ENCODE results near the gene DLEC1. TPM values are rescaled to one million over a fixed set of nuclear protein-coding genes. Genes with fewer than 3 reads are reported as not detected.

DLEC1 gene
- total and polyA plus RNA-seq, 4 experiments from 2014 or later, result 0.49 to 15.1 (median 7.3) TPM

GRCh38 chr3:37997342-37997741 lies 41.7 kb upstream of the DLEC1 start:
- Mint-ChIP-seq H3K36me3 (peaks cover 20 to 46% of the 10 kb centered on the region in 2 donors), H3K27ac (peak overlapping the region in 4 of 7 donors; percentile 87 to 97 (median 93)), H3K4me1 (peaks cover 53 to 78% (median 63%) of the 10 kb centered on the region in 4 donors), H3K27me3 (no peaks in the 10 kb centered on the region), H3K4me3 (peak overlapping the region in 2 of 8 donors; percentile 29 to 90), H3K9me3 (no peaks in the 10 kb centered on the region)
- CTCF ChIA-PET (ENCODE audit: partially characterized antibody), result interaction anchor here (0.9 to 3.2 kb wide), 13 partner anchors 9 to 524 kb away, joined by 3 to 12 read pairs (median 5); partner anchors contain the start of gene OXSR1
- Histone ChIP-seq H3K9me3 (ENCODE audit: control insufficient read depth in 1 of 2, low read length in 2 of 2) (no peaks in the 10 kb centered on the region), H3K36me3 (ENCODE audit: insufficient read depth, low read length) (peaks cover 15% of the 10 kb centered on the region), H3K27me3 (ENCODE audit: insufficient read depth, low read length) (no peaks in the 10 kb centered on the region), H3K4me3 (ENCODE audit: low read length in 2 of 2) (no peak overlapping the region), H3K27ac (ENCODE audit: low read depth, low read length) (no peak overlapping the region), H3K4me1 (ENCODE audit: insufficient read depth, low read length) (peaks cover 60% of the 10 kb centered on the region)
- intact Hi-C loops (cut with micrococcal nuclease), result no loop called here
- peak in 1 of 5 donors; percentile 25 for DNase-seq
- POLR2A ChIA-PET (ENCODE audit: partially characterized antibody), result interaction anchor here (0.8 to 2.9 kb wide), 4 partner anchors 12 to 140 kb away, joined by 3 to 14 read pairs (median 5); partner anchors contain the start of gene ACAA1

GRCh38 chr3:37997791-37998370 lies 41.1 kb upstream of the DLEC1 start:
- H3K27me3 Mint-ChIP-seq, result no peaks in the 10 kb centered on the region
- ChIA-PET CTCF (ENCODE audit: partially characterized antibody) (interaction anchor here (1.0 to 3.2 kb wide), 4 partner anchors 10 to 143 kb away, joined by 3 to 12 read pairs (median 9); no protein-coding TSS in a partner anchor), POLR2A (ENCODE audit: partially characterized antibody) (interaction anchor here (0.6 to 2.9 kb wide), 2 partner anchors 16 to 23 kb away, joined by 3 to 14 read pairs; no protein-coding TSS in a partner anchor)
- no peaks in the 10 kb centered on the region for H3K27me3 ChIP-seq (ENCODE audit: insufficient read depth, low read length)
- peak overlapping the region in 1 of 2 donors; percentile 48 for H3K4me3 ChIP-seq (ENCODE audit: low read length in 2 of 2)
- intact Hi-C loops (cut with micrococcal nuclease), result no loop called here
- H3K9me3 ChIP-seq (ENCODE audit: control insufficient read depth in 1 of 2, low read length in 2 of 2), result no peaks in the 10 kb centered on the region
- H3K4me1 ChIP-seq (ENCODE audit: insufficient read depth, low read length), result peaks cover 60% of the 10 kb centered on the region
- H3K4me3 Mint-ChIP-seq, result peak overlapping the region in 3 of 8 donors; percentile 77 to 84 (median 83)
- peak in 1 of 5 donors; percentile 31 for DNase-seq
- H3K27ac Mint-ChIP-seq, result peak overlapping the region; percentile 87 to 97 (median 96)
- H3K36me3 Mint-ChIP-seq, result peaks cover 20 to 47% of the 10 kb centered on the region in 2 donors
- H3K9me3 Mint-ChIP-seq, result no peaks in the 10 kb centered on the region
- H3K36me3 ChIP-seq (ENCODE audit: insufficient read depth, low read length), result peaks cover 19% of the 10 kb centered on the region
- H3K4me1 Mint-ChIP-seq, result peaks cover 53 to 76% (median 62%) of the 10 kb centered on the region in 4 donors
- peak overlapping the region; percentile 84 for H3K27ac ChIP-seq (ENCODE audit: low read depth, low read length)

DNA sequence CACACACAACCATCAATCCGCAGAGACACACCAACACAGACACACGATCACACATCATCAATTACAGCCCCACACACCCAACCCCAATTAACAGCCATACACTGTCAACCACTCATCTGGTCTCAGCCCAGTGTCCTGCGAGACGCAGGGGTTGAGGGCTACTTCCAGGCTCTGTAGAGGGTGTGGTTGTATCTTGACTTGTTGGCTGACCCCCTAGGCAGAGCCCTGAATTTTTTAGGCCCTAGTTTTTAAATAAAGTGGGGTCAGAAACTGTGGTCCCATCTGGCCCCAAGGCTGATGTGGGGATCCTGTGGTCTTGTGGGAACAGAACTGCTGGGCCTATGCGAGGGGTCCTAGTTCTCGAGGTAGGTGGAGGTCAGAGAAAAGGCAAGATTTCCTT lies 39.2 kb upstream of the DLEC1 start:
- peak in 1 of 5 donors; percentile 19 for DNase-seq
- Histone ChIP-seq H3K36me3 (ENCODE audit: insufficient read depth, low read length) (peaks cover 19% of the 10 kb centered on the region), H3K27me3 (ENCODE audit: insufficient read depth, low read length) (no peaks in the 10 kb centered on the region), H3K4me3 (ENCODE audit: low read length in 2 of 2) (no peak overlapping the region), H3K9me3 (ENCODE audit: control insufficient read depth in 1 of 2, low read length in 2 of 2) (no peaks in the 10 kb centered on the region), H3K27ac (ENCODE audit: low read depth, low read length) (no peak overlapping the region), H3K4me1 (ENCODE audit: insufficient read depth, low read length) (peaks cover 50% of the 10 kb centered on the region)
- H3K27me3 Mint-ChIP-seq, result no peaks in the 10 kb centered on the region
- H3K27ac Mint-ChIP-seq, result peak overlapping the region; percentile 74 to 97 (median 87)
- peaks cover 24 to 50% of the 10 kb centered on the region in 2 donors for H3K36me3 Mint-ChIP-seq
- CTCF ChIA-PET (ENCODE audit: partially characterized antibody), result no interaction called here
- H3K9me3 Mint-ChIP-seq, result no peaks in the 10 kb centered on the region
- intact Hi-C loops (cut with micrococcal nuclease), result no loop called here
- H3K4me3 Mint-ChIP-seq, result peak overlapping the region in 4 of 8 donors; percentile 2 to 65 (median 21)
- POLR2A ChIA-PET (ENCODE audit: partially characterized antibody), result no interaction called here
- peaks cover 45 to 72% (median 59%) of the 10 kb centered on the region in 4 donors for H3K4me1 Mint-ChIP-seq

DNA sequence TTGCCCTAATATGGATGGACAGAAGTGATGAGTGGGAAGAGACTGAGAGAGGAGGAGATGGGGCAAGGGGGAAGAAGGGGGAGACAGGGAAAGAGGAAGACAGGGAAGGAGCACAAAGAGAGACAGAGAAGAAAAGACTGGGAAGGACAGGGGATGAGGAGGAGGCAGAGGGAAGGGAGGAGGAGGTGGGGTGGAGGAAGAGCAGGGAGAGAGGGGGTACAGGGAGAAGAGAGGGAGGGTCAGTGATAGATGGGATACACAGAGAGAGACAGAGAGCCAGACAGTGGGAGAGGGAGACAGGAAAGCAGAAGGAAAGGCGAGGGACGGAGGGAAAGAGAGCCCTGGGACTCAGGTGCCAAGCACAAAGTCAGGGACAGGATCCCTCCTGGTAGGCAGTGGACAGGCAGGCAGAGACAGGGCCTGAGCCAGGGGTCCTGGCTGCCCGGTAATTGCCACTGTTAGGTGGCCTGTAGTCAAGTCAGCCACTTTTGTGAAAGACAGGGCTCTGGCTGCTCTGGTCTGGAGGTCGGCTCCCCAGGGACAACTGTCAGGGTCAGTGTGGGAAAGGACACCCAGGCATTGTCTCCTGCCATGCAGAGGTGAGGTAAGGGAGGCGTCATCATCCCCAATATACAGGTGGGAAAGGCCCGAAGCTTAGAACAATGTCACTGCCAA lies 38.6 kb upstream of the DLEC1 start:
- peaks cover 19% of the 10 kb centered on the region for H3K36me3 ChIP-seq (ENCODE audit: insufficient read depth, low read length)
- H3K27me3 Mint-ChIP-seq, result no peaks in the 10 kb centered on the region
- H3K36me3 Mint-ChIP-seq, result peaks cover 27 to 51% of the 10 kb centered on the region in 2 donors
- H3K4me3 ChIP-seq (ENCODE audit: low read length in 2 of 2), result no peak overlapping the region
- CTCF ChIA-PET (ENCODE audit: partially characterized antibody), result interaction anchor here (7.8 kb wide), 1 partner anchor 29 kb away, joined by 146 read pairs; no protein-coding TSS in a partner anchor
- peaks cover 40 to 72% (median 57%) of the 10 kb centered on the region in 4 donors for H3K4me1 Mint-ChIP-seq
- H3K9me3 ChIP-seq (ENCODE audit: control insufficient read depth in 1 of 2, low read length in 2 of 2), result no peaks in the 10 kb centered on the region
- H3K27me3 ChIP-seq (ENCODE audit: insufficient read depth, low read length), result no peaks in the 10 kb centered on the region
- intact Hi-C loops (cut with micrococcal nuclease), result no loop called here
- H3K9me3 Mint-ChIP-seq, result no peaks in the 10 kb centered on the region
- DNase-seq, result peak in 1 of 5 donors; percentile 21
- H3K27ac ChIP-seq (ENCODE audit: low read depth, low read length), result no peak overlapping the region
- POLR2A ChIA-PET (ENCODE audit: partially characterized antibody), result interaction anchor here (1.1 to 2.2 kb wide), 4 partner anchors 9 to 39 kb away, joined by 3 to 11 read pairs (median 6); partner anchors contain the start of gene DLEC1
- H3K4me3 Mint-ChIP-seq, result peak overlapping the region in 2 of 8 donors; percentile 39 to 70
- H3K27ac Mint-ChIP-seq, result peak overlapping the region; percentile 74 to 87 (median 79)
- H3K4me1 ChIP-seq (ENCODE audit: insufficient read depth, low read length), result peaks cover 44% of the 10 kb centered on the region

- intact Hi-C loops (cut with micrococcal nuclease), result no loop called here
- no peaks in the 10 kb centered on the region for H3K9me3 Mint-ChIP-seq
- H3K9me3 ChIP-seq (ENCODE audit: control insufficient read depth in 1 of 2, low read length in 2 of 2), result no peaks in the 10 kb centered on the region
- H3K36me3 ChIP-seq (ENCODE audit: insufficient read depth, low read length), result peaks cover 22% of the 10 kb centered on the region
- peaks cover 34 to 68% (median 52%) of the 10 kb centered on the region in 4 donors for H3K4me1 Mint-ChIP-seq
- no peaks in the 10 kb centered on the region for H3K27me3 Mint-ChIP-seq
- H3K36me3 Mint-ChIP-seq, result peaks cover 20 to 49% of the 10 kb centered on the region in 2 donors
- no peak overlapping the region for H3K4me3 Mint-ChIP-seq
- ChIA-PET POLR2A (ENCODE audit: partially characterized antibody) (interaction anchor here (0.8 to 2.2 kb wide), 6 partner anchors 9 to 164 kb away, joined by 3 to 11 read pairs (median 4); partner anchors contain the start of genes DLEC1 and OXSR1), CTCF (ENCODE audit: partially characterized antibody) (interaction anchor here (1.3 to 7.8 kb wide), 3 partner anchors 12 to 39 kb away, joined by 3 to 146 read pairs (median 66); partner anchors contain the start of gene DLEC1)
- peaks cover 38% of the 10 kb centered on the region for H3K4me1 ChIP-seq (ENCODE audit: insufficient read depth, low read length)
- H3K27ac Mint-ChIP-seq, result peak overlapping the region in 4 of 7 donors; percentile 6 to 62 (median 30)
- no peaks in the 10 kb centered on the region for H3K27me3 ChIP-seq (ENCODE audit: insufficient read depth, low read length)
- no peak overlapping the region for H3K4me3 ChIP-seq (ENCODE audit: low read length in 2 of 2)
- no peak overlapping the region for H3K27ac ChIP-seq (ENCODE audit: low read depth, low read length)
- peak in 1 of 5 donors; percentile 37 for DNase-seq
Measured at GRCh38 chr3:38000965-38001455, 38.0 kb upstream of the DLEC1 start.

DNA sequence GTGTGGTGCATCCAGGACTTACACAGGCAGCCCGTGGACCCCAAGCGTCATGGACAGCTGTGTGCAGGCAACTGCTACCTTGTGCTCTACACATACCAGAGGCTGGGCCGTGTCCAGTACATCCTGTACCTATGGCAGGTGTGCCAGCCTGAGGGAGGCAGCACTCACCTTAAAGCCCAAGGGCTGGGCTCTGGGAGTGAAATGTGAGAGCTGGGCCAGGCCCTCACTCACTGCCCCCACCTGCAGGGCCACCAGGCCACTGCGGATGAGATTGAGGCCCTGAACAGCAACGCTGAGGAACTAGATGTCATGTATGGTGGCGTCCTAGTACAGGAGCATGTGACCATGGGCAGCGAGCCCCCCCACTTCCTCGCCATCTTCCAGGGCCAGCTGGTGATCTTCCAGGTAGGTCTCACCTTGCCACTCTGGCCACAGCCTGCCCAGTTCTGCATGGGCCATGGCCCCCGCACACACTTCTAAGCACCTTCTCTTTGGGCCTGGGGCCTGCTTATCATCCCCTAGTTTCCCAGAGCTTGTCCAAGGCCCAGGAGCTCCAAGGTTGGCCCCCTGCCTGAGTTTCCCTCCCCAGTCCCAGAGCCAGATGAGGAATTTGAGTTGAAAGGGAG lies 37.4 kb upstream of the DLEC1 start:
- no peaks in the 10 kb centered on the region for H3K9me3 Mint-ChIP-seq
- intact Hi-C loops (cut with micrococcal nuclease), result no loop called here
- Histone ChIP-seq H3K9me3 (ENCODE audit: control insufficient read depth in 1 of 2, low read length in 2 of 2) (no peaks in the 10 kb centered on the region), H3K36me3 (ENCODE audit: insufficient read depth, low read length) (peaks cover 25% of the 10 kb centered on the region), H3K4me3 (ENCODE audit: low read length in 2 of 2) (no peak overlapping the region), H3K27me3 (ENCODE audit: insufficient read depth, low read length) (no peaks in the 10 kb centered on the region), H3K4me1 (ENCODE audit: insufficient read depth, low read length) (peaks cover 33% of the 10 kb centered on the region), H3K27ac (ENCODE audit: low read depth, low read length) (no peak overlapping the region)
- peak in 1 of 5 donors; percentile 34 for DNase-seq
- CTCF ChIA-PET (ENCODE audit: partially characterized antibody), result interaction anchor here (1.3 to 7.8 kb wide), 3 partner anchors 11 to 39 kb away, joined by 3 to 146 read pairs (median 66); partner anchors contain the start of gene DLEC1
- H3K27me3 Mint-ChIP-seq, result no peaks in the 10 kb centered on the region
- POLR2A ChIA-PET (ENCODE audit: partially characterized antibody), result interaction anchor here (0.6 to 2.2 kb wide), 7 partner anchors 8 to 163 kb away, joined by 3 to 11 read pairs (median 3); partner anchors contain the start of genes DLEC1 and OXSR1
- peak overlapping the region in 1 of 7 donors; percentile 64 for H3K27ac Mint-ChIP-seq
- no peak overlapping the region for H3K4me3 Mint-ChIP-seq
- peaks cover 29 to 62% (median 47%) of the 10 kb centered on the region in 4 donors for H3K4me1 Mint-ChIP-seq
- peaks cover 15 to 48% of the 10 kb centered on the region in 2 donors for H3K36me3 Mint-ChIP-seq

Data from CD4-positive, alpha-beta memory T cell (primary cell).